Ovary (tissue), 9 donors: Measurements from ENCODE around the gene ZNF664. TPM values are rescaled to one million over a fixed set of nuclear protein-coding genes. Genes with fewer than 3 reads are reported as not detected.

Experiments
- DNase-seq, 5 donors: peaks; one replicate each; pipeline ENCODE4 v3.0.0-alpha.2; 2019 to 2020
- H3K27ac ChIP-seq, 2 donors: fragments of 200-600 bp; one replicate each; pipeline versions ENCODE4 v1.5.1 to v1.8.0; 2019 to 2022
- H3K27me3 ChIP-seq: fragments of 200-600 bp; one replicate; pipeline ENCODE4 v1.8.0; 2022
- H3K36me3 ChIP-seq: fragments of 200-600 bp; sonication (generic); one replicate; pipeline ENCODE4 v1.5.1; 2019
- H3K4me1 ChIP-seq: one replicate; pipeline ENCODE4 v1.8.1; 2013; ENCODE audit warnings: mild to moderate bottlenecking, moderate library complexity; ENCODE audit not compliant: insufficient read depth
- H3K4me3 ChIP-seq: fragments of 200-600 bp; sonication (generic); one replicate; pipeline ENCODE4 v1.5.1; 2017
- H3K9me3 ChIP-seq, 2 donors: fragments of 200-600 bp in 1 of 2; sonication (generic) in 1 of 2; one replicate each; pipeline versions ENCODE4 v1.5.1 to v1.8.1; 2013 to 2019; ENCODE audit warnings: mild to moderate bottlenecking in 1 of 2, moderate library complexity in 1 of 2
- EP300 ChIP-seq: sonication (generic); formaldehyde crosslinking; IDR thresholded peaks from one replicate; pipeline ENCODE4 v1.6.1; 2017; ENCODE audit warnings: antibody characterized with exemption
- POLR2A ChIP-seq: fragments of 450-650 bp; IDR thresholded peaks from one replicate; pipeline ENCODE4 v1.6.1; 2017; ENCODE audit warnings: antibody characterized with exemption, mild to moderate bottlenecking, moderate library complexity
- WGBS, 3 donors: extraction: QIAGEN DNeasy Blood & Tissue Kit in 1 of 3; methylation state at CpG; one replicate each; pipeline versions ENCODE4 v1.1.5 to v1.1.7; 2013 to 2017; 5-methylcytosine and 5-hydroxymethylcytosine counted together
- intact Hi-C, 4 donors: fragments of 100-400 bp; cut with DNase I; formaldehyde crosslinking; loops; one replicate each; pipeline versions ENCODE4 v1.11.0 to v1.15.1; 2022 to 2023
- polyA plus RNA-seq, 2 donors: library from polyadenylated mRNA; stranded (reverse); fragments of 200-250 nt in 1 of 2; fragments of 350-450 nt in 1 of 2; fragmentation: Illumina TruSeq in 1 of 2; extraction: RNeasy Lipid Tissue Mini Kit (QIAGEN cat#74804) in 1 of 2; gene quantifications; one replicate each; pipeline ENCODE4 v1.2.3, GENCODE V29; 2013 to 2014
- total RNA-seq, 7 donors: library from RNA; depleted of rRNA in 2 of 7; stranded (reverse); fragments of >200 nt in 2 of 7; fragmentation: NEBNext Ultra II Directional in 3 of 7; extraction: Animal tissue kit (Norgen Biotek cat#: 25700) in 3 of 7; gene quantifications; one replicate each; pipeline versions ENCODE4 v1.1.0 to v1.2.4, GENCODE V29; 2016 to 2023
- TF ChIP-seq, protein P1 (sequence below), 3 donors: fragments of 450-650 bp in 2 of 3; fragments of 200-600 bp in 1 of 3; IDR thresholded peaks; one replicate each; pipeline versions ENCODE4 v1.5.1 to v1.8.0; 2016 to 2022; ENCODE audit warnings: antibody characterized with exemption in 3 of 3, mild to moderate bottlenecking in 1 of 3
- donor health status: DM: no; HTN: no; CAD: no; lungs with moderate emphysema.
- donor health status: DM: no; HTN: no; CAD: no.
- donor health status: Bipolar disorder and iron deficiency.
- donor health status: DM: yes; HTN: yes; CAD: no.
- donor health status: DM: no; HTN: no; CAD: no.
- donor health status: DM: yes; HTN: yes; CAD: no.

The ZNF664 gene
- total and polyA plus RNA-seq, 9 donors: 33.5 to 74.7 (median 58.6) TPM

DNA sequence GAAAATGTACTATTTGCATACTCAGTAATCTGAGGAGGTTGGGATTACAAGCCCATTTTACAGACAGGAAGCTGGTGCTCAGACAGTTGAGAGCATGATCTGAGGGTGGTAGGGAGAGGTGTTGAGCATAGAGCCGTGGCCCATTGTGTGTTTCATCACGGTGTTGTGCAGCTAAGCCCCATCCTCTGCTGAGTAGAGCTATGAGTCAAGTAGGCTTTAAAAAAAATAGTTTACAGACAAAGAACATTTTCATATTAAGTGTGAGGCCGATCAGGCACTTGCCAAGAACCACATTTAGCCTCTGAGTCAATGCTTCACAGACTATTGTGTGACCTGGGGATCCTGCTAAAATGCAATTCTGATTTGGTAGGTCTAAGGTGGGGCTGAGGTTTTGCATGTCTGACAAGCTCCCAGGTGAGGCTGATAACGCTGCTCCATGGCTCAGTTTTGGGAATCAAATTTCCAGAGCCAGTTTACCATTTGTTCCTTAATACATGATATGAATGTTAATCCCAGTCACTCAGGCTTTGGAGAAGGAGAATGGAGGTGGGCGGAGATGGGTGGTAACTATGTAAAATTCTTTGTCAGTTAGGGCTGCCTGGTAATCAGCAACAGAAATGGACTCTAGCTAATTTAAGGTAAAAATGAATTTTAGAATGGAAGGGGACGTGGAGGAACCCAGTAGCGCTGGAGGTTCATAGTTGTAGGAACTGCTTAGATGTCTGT, 22.2 kb downstream of the ZNF664 start:
- Histone ChIP-seq H3K9me3 (no peaks in the 10 kb centered on the region), H3K36me3 (no peaks in the 10 kb centered on the region), H3K27me3 (no peaks in the 10 kb centered on the region), H3K4me1 (no peaks in the 10 kb centered on the region), H3K4me3 (no peak overlapping the region), H3K27ac (no peak overlapping the region)
- WGBS, 3 donors: 82 to 88% (median 85%) methylated on average over 7 of the region's 7 CpGs
- intact Hi-C loops: no loop called here
- no peak for DNase-seq
- TF ChIP-seq, protein P1, sequence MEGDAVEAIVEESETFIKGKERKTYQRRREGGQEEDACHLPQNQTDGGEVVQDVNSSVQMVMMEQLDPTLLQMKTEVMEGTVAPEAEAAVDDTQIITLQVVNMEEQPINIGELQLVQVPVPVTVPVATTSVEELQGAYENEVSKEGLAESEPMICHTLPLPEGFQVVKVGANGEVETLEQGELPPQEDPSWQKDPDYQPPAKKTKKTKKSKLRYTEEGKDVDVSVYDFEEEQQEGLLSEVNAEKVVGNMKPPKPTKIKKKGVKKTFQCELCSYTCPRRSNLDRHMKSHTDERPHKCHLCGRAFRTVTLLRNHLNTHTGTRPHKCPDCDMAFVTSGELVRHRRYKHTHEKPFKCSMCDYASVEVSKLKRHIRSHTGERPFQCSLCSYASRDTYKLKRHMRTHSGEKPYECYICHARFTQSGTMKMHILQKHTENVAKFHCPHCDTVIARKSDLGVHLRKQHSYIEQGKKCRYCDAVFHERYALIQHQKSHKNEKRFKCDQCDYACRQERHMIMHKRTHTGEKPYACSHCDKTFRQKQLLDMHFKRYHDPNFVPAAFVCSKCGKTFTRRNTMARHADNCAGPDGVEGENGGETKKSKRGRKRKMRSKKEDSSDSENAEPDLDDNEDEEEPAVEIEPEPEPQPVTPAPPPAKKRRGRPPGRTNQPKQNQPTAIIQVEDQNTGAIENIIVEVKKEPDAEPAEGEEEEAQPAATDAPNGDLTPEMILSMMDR (IDR thresholded peaks at IDR 0.05): no peak
- TF ChIP-seq EP300 (no peak), POLR2A (no peak)

DNA sequence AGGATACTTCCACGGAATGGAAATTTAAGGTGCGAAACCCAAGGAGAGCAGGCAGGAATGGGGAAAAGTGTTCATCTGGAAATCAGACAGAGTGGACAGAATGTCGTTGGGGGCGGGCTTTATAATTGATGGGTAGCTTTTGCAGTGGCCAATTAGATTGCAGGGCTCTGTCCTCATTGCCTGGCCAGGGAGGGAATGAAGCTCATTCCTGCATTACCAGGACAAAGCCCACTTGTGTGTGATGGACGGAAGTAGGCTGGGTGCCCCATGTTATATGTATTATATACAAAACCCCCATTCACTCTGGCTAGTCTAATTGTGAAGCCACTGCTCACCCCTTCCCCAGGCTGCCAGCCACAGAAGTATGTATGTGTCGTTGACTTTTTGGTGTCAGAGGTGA, 23.6 kb downstream of the ZNF664 start:
- 82 to 83% (median 82%) methylated on average over 6 of the region's 6 CpGs for WGBS, 3 donors
- H3K4me1 ChIP-seq: no peaks in the 10 kb centered on the region
- no peak for DNase-seq
- H3K36me3 ChIP-seq: no peaks in the 10 kb centered on the region
- intact Hi-C loops: no loop called here
- H3K4me3 ChIP-seq: no peak overlapping the region
- TF ChIP-seq, protein P1 (IDR thresholded peaks at IDR 0.05): no peak
- no peak for TF ChIP-seq EP300
- no peak for TF ChIP-seq POLR2A
- no peak overlapping the region for H3K27ac ChIP-seq
- no peaks in the 10 kb centered on the region for H3K27me3 ChIP-seq
- no peaks in the 10 kb centered on the region for H3K9me3 ChIP-seq

DNA sequence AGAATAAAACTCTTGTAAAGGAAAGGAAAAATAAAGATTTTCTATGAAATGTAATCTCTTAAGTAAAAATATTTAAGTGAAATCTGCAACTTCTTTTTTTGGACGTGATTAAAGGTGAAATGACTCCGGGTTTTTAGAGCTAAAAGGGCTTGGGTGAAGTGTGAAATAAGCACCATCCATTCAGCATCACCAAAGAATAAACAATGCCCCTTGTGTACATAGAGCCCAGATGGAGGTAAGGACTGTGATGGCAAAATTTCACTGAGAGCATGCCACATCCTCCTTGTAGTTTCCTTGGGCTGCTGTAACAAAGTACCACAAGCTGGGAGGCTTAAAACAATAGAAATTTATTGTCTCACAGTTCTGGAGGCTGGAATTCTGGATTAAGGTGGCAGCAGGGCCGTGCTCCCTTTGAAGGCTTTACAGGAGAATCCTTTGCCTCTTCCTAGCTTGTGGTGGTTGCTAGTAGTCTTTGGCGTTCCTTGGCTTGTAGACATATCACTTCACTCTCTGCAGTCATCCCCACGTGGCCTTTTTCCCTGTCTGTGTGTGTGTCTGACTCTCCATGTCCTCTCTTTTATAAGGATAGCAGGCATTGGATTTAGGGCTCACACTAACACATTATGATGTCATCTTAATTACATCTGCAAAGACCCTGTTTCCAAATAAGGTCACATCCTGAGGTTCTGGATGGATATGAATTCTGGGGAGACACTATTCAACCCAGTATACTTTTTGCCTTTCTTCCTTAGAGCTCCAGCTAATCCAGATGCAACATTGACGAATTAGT, 24.2 kb downstream of the ZNF664 start:
- Histone ChIP-seq H3K4me1 (no peaks in the 10 kb centered on the region), H3K36me3 (no peaks in the 10 kb centered on the region), H3K27ac (no peak overlapping the region), H3K9me3 (no peaks in the 10 kb centered on the region), H3K4me3 (no peak overlapping the region), H3K27me3 (no peaks in the 10 kb centered on the region)
- no peak for DNase-seq
- 81 to 84% (median 83%) methylated on average over 6 of the region's 6 CpGs for WGBS, 3 donors
- TF ChIP-seq POLR2A (no peak), EP300 (no peak)
- TF ChIP-seq, protein P1 (IDR thresholded peaks at IDR 0.05): no peak
- intact Hi-C loops: no loop called here

DNA sequence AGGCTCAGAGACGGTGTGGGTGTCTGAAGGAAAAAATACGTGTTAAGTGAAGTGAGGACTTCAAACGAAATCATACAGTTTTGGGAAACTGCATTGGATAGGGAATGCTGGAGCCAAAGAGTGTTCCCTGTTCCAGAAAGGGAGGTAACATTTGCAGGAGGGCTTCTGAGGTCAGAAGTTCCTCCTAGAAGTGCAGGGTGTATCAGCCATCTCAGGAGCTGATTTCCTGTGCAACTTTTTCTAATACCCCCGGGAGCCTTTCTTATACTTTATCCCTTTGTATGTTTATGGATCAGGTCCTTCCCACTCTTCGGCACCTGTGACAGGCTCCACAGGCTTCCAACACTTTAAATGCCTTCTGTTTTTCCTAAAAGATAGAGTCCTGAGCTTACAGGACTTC, 24.9 kb downstream of the ZNF664 start:
- WGBS, 3 donors: 76 to 82% (median 78%) methylated on average over 5 of the region's 5 CpGs
- intact Hi-C loops: no loop called here
- Histone ChIP-seq H3K27me3 (no peaks in the 10 kb centered on the region), H3K4me1 (no peaks in the 10 kb centered on the region), H3K27ac (no peak overlapping the region), H3K36me3 (no peaks in the 10 kb centered on the region), H3K4me3 (no peak overlapping the region), H3K9me3 (no peaks in the 10 kb centered on the region)
- TF ChIP-seq, protein P1 (IDR thresholded peaks at IDR 0.05): no peak
- TF ChIP-seq EP300 (no peak), POLR2A (no peak)
- DNase-seq: no peak
